GDM1 (cell line): ENCODE measurements around the gene VEGFC.

ENCODE experiments used
- DNase-seq: peaks from one replicate; lab custom pipeline; 2025; lab: John Stamatoyannopoulos, UW

VEGFC gene

GRCh38 chr4:176795441-176795840 lies 2.7 kb upstream of the VEGFC start:
- DNase-seq, result no peak

- DNase-seq, result no peak
These were observed 1.9 kb upstream of the VEGFC start for GRCh38 chr4:176794651-176795050.

GRCh38 chr4:176794151-176794550 lies 1.4 kb upstream of the VEGFC start:
- DNase-seq, result no peak

- no peak for DNase-seq
These were observed 411 bp upstream of the VEGFC start for GRCh38 chr4:176793060-176793605.

GRCh38 chr4:176791591-176792325 lies 964 bp downstream of the VEGFC start:
- DNase-seq, result no peak

GRCh38 chr4:176790398-176790797 lies 2.3 kb downstream of the VEGFC start:
- no peak for DNase-seq

- no peak for DNase-seq
These were observed 2.8 kb downstream of the VEGFC start for GRCh38 chr4:176789955-176790354.

GRCh38 chr4:176788971-176789370 lies 3.8 kb downstream of the VEGFC start:
- no peak for DNase-seq

GRCh38 chr4:176788248-176788647 lies 4.5 kb downstream of the VEGFC start:
- no peak for DNase-seq

GRCh38 chr4:176784816-176785215 lies 7.9 kb downstream of the VEGFC start:
- DNase-seq, result no peak

GRCh38 chr4:176782794-176783193 lies 9.9 kb downstream of the VEGFC start:
- DNase-seq, result no peak

GRCh38 chr4:176782191-176782590 lies 10.5 kb downstream of the VEGFC start:
- DNase-seq, result no peak

- no peak for DNase-seq
These were observed 11.0 kb downstream of the VEGFC start for GRCh38 chr4:176781739-176782100.

- DNase-seq, result no peak
These were observed 11.6 kb downstream of the VEGFC start for GRCh38 chr4:176780995-176781738.

- DNase-seq, result no peak
These were observed 13.3 kb downstream of the VEGFC start for GRCh38 chr4:176779421-176779820.

GRCh38 chr4:176778491-176778890 lies 14.2 kb downstream of the VEGFC start:
- no peak for DNase-seq

- no peak for DNase-seq
These were observed 14.7 kb downstream of the VEGFC start for GRCh38 chr4:176778063-176778462.

GRCh38 chr4:176775338-176775737 lies 17.4 kb downstream of the VEGFC start:
- DNase-seq, result no peak

- DNase-seq, result no peak
These were observed 17.9 kb downstream of the VEGFC start for GRCh38 chr4:176774852-176775251.

GRCh38 chr4:176769514-176769913 lies 23.2 kb downstream of the VEGFC start:
- DNase-seq, result no peak

- DNase-seq, result no peak
These were observed 25.5 kb downstream of the VEGFC start for GRCh38 chr4:176767183-176767582.

GRCh38 chr4:176762661-176763308 lies 29.9 kb downstream of the VEGFC start:
- DNase-seq, result no peak

- no peak for DNase-seq
These were observed 30.9 kb downstream of the VEGFC start for GRCh38 chr4:176761872-176762271.
